ENCODE data around the gene CTNNA3.

- TF ChIP-seq CTCF (IDR thresholded peaks at IDR 0.05; ENCODE audit: poor library complexity, severe bottlenecking) = no peak
- TF ChIP-seq EZH2 (IDR thresholded peaks at IDR 0.05; ENCODE audit: borderline replicate concordance, insufficient read depth, low read length, poor library complexity, severe bottlenecking) = no peak
Observed at GRCh38 chr10:65864036-65864435, 1832.0 kb downstream of the CTNNA3 start.
